Transverse colon (tissue), 4 donors: ENCODE data around the gene INPP5F.

Experiments used
- EP300 ChIP-seq: sonication (generic); formaldehyde crosslinking; IDR thresholded peaks from one replicate; pipeline ENCODE4 v1.6.1; 2017; ENCODE audit warnings: antibody characterized with exemption, low read depth
- POLR2AphosphoS5 ChIP-seq, 3 donors: sonication (generic); formaldehyde crosslinking; IDR thresholded peaks; one replicate each; pipeline ENCODE4 v1.6.1; 2016; ENCODE audit warnings: antibody characterized with exemption in 3 of 3
- TF ChIP-seq, protein P1 (sequence below), 5 experiments: fragments of 200-600 bp in 3 of 5; fragments of 450-650 bp in 2 of 5; sonication (generic) in 3 of 5; IDR thresholded peaks; 1 replicate in 2 of 5; 2 replicates in 3 of 5; pipeline ENCODE4 v1.5.1; 2016 to 2017; ENCODE audit warnings: antibody characterized with exemption in 5 of 5, inconsistent platforms in 3 of 5, mild to moderate bottlenecking in 2 of 5, moderate library complexity in 1 of 5

DNA sequence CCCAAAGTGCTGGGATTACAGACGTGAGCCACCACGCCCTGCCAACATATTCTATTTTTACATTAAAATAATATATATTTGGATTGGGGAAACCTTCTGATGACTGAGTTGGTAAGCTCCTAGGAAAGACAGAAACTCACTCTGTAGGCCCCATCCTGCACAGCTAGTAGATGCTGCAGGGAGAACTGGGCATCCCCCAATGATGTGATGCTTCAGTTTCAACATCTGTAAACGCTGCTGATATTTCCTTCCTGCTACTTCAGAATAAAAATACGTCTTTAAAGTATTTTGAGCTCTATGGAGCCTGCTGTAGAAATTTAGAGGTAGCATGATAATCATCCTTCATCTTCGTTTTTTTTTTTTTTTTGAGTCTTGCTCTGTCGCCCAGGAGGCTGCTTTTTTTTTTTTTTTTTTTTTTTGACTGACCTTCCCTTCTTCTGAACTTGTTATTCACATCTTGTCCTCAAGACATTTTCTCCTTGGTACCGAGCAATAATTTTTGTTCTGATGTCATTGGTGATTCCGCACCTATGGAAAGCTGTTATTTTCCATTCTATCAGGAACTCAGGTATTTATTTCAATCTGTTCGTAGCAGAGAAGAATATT lies 21.8 kb upstream of the INPP5F start:
- TF ChIP-seq POLR2AphosphoS5 (IDR thresholded peaks at IDR 0.05): no peak
- TF ChIP-seq, protein P1, sequence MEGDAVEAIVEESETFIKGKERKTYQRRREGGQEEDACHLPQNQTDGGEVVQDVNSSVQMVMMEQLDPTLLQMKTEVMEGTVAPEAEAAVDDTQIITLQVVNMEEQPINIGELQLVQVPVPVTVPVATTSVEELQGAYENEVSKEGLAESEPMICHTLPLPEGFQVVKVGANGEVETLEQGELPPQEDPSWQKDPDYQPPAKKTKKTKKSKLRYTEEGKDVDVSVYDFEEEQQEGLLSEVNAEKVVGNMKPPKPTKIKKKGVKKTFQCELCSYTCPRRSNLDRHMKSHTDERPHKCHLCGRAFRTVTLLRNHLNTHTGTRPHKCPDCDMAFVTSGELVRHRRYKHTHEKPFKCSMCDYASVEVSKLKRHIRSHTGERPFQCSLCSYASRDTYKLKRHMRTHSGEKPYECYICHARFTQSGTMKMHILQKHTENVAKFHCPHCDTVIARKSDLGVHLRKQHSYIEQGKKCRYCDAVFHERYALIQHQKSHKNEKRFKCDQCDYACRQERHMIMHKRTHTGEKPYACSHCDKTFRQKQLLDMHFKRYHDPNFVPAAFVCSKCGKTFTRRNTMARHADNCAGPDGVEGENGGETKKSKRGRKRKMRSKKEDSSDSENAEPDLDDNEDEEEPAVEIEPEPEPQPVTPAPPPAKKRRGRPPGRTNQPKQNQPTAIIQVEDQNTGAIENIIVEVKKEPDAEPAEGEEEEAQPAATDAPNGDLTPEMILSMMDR (IDR thresholded peaks at IDR 0.05): no peak
- TF ChIP-seq EP300: no peak
